HFFc6 (cell line): Measurements from ENCODE around the gene DOCK3. TPM values are rescaled to one million over a fixed set of nuclear protein-coding genes. Genes with fewer than 3 reads are reported as not detected.

Source experiments
- DNase-seq: peaks from one replicate; pipeline ENCODE4 v3.0.0-alpha.2; 2018
- H3K27ac Mint-ChIP-seq: 2 replicates; pipeline ENCODE4 v1.8.0; 2020; ENCODE audit warnings: mild to moderate bottlenecking, mixed read lengths
- H3K27me3 Mint-ChIP-seq: 2 replicates; pipeline ENCODE4 v1.8.0; 2021; ENCODE audit warnings: mild to moderate bottlenecking, moderate library complexity, mixed read lengths; ENCODE audit not compliant: insufficient read depth
- H3K36me3 Mint-ChIP-seq: 2 replicates; pipeline ENCODE4 v1.8.0; 2021; ENCODE audit warnings: low read depth, mixed read lengths
- H3K4me1 Mint-ChIP-seq: 2 replicates; pipeline ENCODE4 v1.8.0; 2020; ENCODE audit warnings: low read depth, mixed read lengths
- H3K4me3 Mint-ChIP-seq: 2 replicates; pipeline ENCODE4 v1.8.0; 2020; ENCODE audit warnings: mild to moderate bottlenecking, moderate library complexity, mixed read lengths
- H3K9me3 Mint-ChIP-seq: 2 replicates; pipeline ENCODE4 v1.8.0; 2020; ENCODE audit warnings: mild to moderate bottlenecking, mixed read lengths
- total RNA-seq, 6 experiments: library from RNA; stranded (reverse); fragmentation: NEBNext Ultra II Directional; extraction: Animal tissue kit (Norgen Biotek cat#: 25700); gene quantifications; 2 replicates in 1 of 6; 3 replicates in 5 of 6; pipeline ENCODE4 v1.2.3, GENCODE V29; 2021
- TF ChIP-seq, protein P1 (sequence below): fragments of 200-600 bp; sonication (generic); IDR thresholded peaks from 2 replicates; pipeline ENCODE4 v1.5.0; 2021; ENCODE audit warnings: antibody characterized with exemption, mild to moderate bottlenecking

Gene DOCK3
- total RNA-seq, 6 experiments from 2014 or later, result 0.14 to 0.26 (median 0.22) TPM

GRCh38 chr3:50666837-50667236, 7.9 kb upstream of the DOCK3 start:
- Mint-ChIP-seq H3K27me3 (peaks cover 1% of the 10 kb centered on the region), H3K36me3 (no peaks in the 10 kb centered on the region), H3K27ac (peak overlapping the region; percentile 11; the same call in 1 of the 2 replicates), H3K9me3 (no peaks in the 10 kb centered on the region), H3K4me1 (peaks cover 60% of the 10 kb centered on the region), H3K4me3 (peak overlapping the region; percentile 3; the same call in 1 of the 2 replicates)
- peak; percentile 24 for DNase-seq
- TF ChIP-seq, protein P1, sequence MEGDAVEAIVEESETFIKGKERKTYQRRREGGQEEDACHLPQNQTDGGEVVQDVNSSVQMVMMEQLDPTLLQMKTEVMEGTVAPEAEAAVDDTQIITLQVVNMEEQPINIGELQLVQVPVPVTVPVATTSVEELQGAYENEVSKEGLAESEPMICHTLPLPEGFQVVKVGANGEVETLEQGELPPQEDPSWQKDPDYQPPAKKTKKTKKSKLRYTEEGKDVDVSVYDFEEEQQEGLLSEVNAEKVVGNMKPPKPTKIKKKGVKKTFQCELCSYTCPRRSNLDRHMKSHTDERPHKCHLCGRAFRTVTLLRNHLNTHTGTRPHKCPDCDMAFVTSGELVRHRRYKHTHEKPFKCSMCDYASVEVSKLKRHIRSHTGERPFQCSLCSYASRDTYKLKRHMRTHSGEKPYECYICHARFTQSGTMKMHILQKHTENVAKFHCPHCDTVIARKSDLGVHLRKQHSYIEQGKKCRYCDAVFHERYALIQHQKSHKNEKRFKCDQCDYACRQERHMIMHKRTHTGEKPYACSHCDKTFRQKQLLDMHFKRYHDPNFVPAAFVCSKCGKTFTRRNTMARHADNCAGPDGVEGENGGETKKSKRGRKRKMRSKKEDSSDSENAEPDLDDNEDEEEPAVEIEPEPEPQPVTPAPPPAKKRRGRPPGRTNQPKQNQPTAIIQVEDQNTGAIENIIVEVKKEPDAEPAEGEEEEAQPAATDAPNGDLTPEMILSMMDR, result no peak

DNA sequence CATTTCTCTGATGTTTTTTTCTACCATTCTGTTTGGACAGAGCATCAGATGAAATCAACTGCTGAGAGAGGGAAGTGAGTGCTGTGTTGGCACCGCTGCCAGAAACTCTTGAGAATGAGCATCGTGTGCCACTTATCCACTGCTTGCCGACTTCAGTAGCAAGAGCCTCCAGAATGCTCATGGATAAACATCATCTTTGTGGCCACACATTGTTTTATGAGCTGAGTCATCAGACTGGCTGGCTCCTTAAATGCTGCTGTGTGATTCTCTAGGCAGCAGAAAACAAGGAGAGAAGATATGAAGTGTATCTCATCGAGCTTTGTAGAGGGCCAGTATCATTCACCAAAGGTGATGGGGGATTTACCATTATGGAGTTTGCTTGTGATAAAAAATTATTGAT, 3.4 kb upstream of the DOCK3 start:
- TF ChIP-seq, protein P1, result no peak
- Mint-ChIP-seq H3K27me3 (peaks cover 18% of the 10 kb centered on the region), H3K27ac (peak overlapping the region; percentile 51; the same call in 1 of the 2 replicates), H3K4me3 (no peak overlapping the region), H3K9me3 (no peaks in the 10 kb centered on the region), H3K4me1 (peaks cover 43% of the 10 kb centered on the region), H3K36me3 (no peaks in the 10 kb centered on the region; the same call in 1 of the 2 replicates)
- DNase-seq, result peak; percentile 97

DNA sequence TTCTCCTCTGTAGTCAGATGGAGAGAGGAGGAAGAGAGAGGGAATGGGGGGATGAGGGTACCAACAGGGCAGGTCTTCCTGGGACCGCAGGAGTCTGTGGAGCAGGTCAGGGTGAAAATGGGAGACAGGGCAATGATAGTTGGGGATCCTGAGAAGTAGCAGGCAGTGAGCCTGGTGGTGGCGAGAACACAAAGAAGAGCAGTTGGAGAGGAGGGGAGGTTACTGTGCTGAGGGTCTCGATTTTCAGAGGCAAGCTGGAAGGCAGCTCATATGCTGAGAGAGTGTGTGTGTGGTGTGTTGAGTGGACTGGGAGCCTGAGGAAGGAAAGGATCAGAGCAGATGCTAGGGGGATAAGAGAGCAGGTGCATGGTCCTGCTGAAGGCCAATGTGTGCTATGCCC, 2.1 kb upstream of the DOCK3 start:
- Mint-ChIP-seq H3K27me3 (peaks cover 22% of the 10 kb centered on the region), H3K36me3 (no peaks in the 10 kb centered on the region; the same call in 1 of the 2 replicates), H3K4me3 (no peak overlapping the region), H3K4me1 (peaks cover 30% of the 10 kb centered on the region), H3K9me3 (no peaks in the 10 kb centered on the region), H3K27ac (no peak overlapping the region)
- TF ChIP-seq, protein P1, result no peak
- no peak for DNase-seq

GRCh38 chr3:50673931-50674330, 796 bp upstream of the DOCK3 start:
- Mint-ChIP-seq H3K4me3 (peak overlapping the region; percentile 31), H3K27me3 (peaks cover 22% of the 10 kb centered on the region), H3K4me1 (peaks cover 30% of the 10 kb centered on the region), H3K9me3 (no peaks in the 10 kb centered on the region), H3K36me3 (no peaks in the 10 kb centered on the region; the same call in 1 of the 2 replicates), H3K27ac (no peak overlapping the region)
- DNase-seq, result no peak
- TF ChIP-seq, protein P1, result no peak

- Mint-ChIP-seq H3K4me3 (peak overlapping the region; percentile 65), H3K27me3 (peaks cover 22% of the 10 kb centered on the region), H3K9me3 (no peaks in the 10 kb centered on the region), H3K27ac (no peak overlapping the region), H3K36me3 (no peaks in the 10 kb centered on the region; the same call in 1 of the 2 replicates), H3K4me1 (peaks cover 27% of the 10 kb centered on the region)
- TF ChIP-seq, protein P1, result peak; percentile 71
- no peak for DNase-seq
These were observed 678 bp downstream of the DOCK3 start for GRCh38 chr3:50675179-50676030.
